HFFc6 (cell line): Measurements from ENCODE around the gene TMEM266. TPM values are rescaled to one million over a fixed set of nuclear protein-coding genes. Genes with fewer than 3 reads are reported as not detected.

Experiments
- DNase-seq: peaks from one replicate; pipeline ENCODE4 v3.0.0-alpha.2; 2018
- H3K27ac Mint-ChIP-seq: 2 replicates; pipeline ENCODE4 v1.8.0; 2020; ENCODE audit warnings: mild to moderate bottlenecking, mixed read lengths
- H3K27me3 Mint-ChIP-seq: 2 replicates; pipeline ENCODE4 v1.8.0; 2021; ENCODE audit warnings: mild to moderate bottlenecking, moderate library complexity, mixed read lengths; ENCODE audit not compliant: insufficient read depth
- H3K36me3 Mint-ChIP-seq: 2 replicates; pipeline ENCODE4 v1.8.0; 2021; ENCODE audit warnings: low read depth, mixed read lengths
- H3K4me1 Mint-ChIP-seq: 2 replicates; pipeline ENCODE4 v1.8.0; 2020; ENCODE audit warnings: low read depth, mixed read lengths
- H3K4me3 Mint-ChIP-seq: 2 replicates; pipeline ENCODE4 v1.8.0; 2020; ENCODE audit warnings: mild to moderate bottlenecking, moderate library complexity, mixed read lengths
- H3K9me3 Mint-ChIP-seq: 2 replicates; pipeline ENCODE4 v1.8.0; 2020; ENCODE audit warnings: mild to moderate bottlenecking, mixed read lengths
- total RNA-seq, 6 experiments: library from RNA; stranded (reverse); fragmentation: NEBNext Ultra II Directional; extraction: Animal tissue kit (Norgen Biotek cat#: 25700); gene quantifications; 2 replicates in 1 of 6; 3 replicates in 5 of 6; pipeline ENCODE4 v1.2.3, GENCODE V29; 2021
- TF ChIP-seq, protein P1 (sequence below): fragments of 200-600 bp; sonication (generic); IDR thresholded peaks from 2 replicates; pipeline ENCODE4 v1.5.0; 2021; ENCODE audit warnings: antibody characterized with exemption, mild to moderate bottlenecking

The TMEM266 gene
- total RNA-seq, 6 experiments from 2014 or later = 0.10 to 0.19 (median 0.17) TPM; not detected in 1

DNA sequence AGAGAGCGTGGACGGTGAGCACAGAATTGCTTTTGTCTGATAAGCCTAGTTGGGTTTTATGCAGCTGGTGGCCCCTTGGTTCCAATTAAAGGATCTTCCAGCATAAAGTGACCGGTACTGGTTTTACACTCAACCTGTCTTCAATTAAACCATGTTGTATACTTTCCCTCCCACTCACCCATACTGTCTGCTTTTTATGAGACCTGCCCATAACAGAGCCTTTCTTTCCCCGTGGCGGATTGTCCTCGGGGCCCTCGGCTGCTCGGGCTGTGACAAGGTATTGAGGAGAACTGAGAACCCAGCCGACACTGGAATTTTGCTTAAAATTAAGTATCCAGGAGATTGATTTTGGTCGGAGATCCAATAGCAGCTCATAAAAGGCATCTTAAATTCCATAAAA is 98.4 kb downstream of the TMEM266 start:
- TF ChIP-seq, protein P1, sequence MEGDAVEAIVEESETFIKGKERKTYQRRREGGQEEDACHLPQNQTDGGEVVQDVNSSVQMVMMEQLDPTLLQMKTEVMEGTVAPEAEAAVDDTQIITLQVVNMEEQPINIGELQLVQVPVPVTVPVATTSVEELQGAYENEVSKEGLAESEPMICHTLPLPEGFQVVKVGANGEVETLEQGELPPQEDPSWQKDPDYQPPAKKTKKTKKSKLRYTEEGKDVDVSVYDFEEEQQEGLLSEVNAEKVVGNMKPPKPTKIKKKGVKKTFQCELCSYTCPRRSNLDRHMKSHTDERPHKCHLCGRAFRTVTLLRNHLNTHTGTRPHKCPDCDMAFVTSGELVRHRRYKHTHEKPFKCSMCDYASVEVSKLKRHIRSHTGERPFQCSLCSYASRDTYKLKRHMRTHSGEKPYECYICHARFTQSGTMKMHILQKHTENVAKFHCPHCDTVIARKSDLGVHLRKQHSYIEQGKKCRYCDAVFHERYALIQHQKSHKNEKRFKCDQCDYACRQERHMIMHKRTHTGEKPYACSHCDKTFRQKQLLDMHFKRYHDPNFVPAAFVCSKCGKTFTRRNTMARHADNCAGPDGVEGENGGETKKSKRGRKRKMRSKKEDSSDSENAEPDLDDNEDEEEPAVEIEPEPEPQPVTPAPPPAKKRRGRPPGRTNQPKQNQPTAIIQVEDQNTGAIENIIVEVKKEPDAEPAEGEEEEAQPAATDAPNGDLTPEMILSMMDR = no peak
- peaks cover 19% of the 10 kb centered on the region for H3K4me1 Mint-ChIP-seq
- no peak for DNase-seq
- H3K9me3 Mint-ChIP-seq = no peaks in the 10 kb centered on the region
- no peak overlapping the region for H3K27ac Mint-ChIP-seq
- no peak overlapping the region for H3K4me3 Mint-ChIP-seq
- no peaks in the 10 kb centered on the region for H3K36me3 Mint-ChIP-seq
- peaks cover 22% of the 10 kb centered on the region for H3K27me3 Mint-ChIP-seq

DNA sequence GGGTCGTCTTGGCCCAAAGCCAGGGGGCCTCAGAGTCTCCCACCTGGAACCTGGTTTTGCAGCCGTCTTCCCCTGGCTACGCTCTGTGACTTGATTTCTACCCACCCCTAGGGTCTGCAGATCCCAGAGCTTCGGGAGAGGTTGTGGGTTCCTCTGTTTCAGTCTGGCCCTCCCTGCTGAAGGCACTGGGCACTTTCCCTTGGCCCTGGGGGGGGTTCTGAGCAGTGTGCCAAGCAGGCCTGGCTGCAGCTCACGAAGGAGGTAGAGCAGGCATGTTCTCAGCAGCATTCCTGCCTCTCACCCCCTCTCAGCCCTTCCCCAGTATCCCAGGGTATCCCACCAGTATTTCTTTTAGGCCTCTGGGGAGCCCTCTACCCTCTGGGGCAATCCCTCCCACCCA is 99.0 kb downstream of the TMEM266 start:
- no peak for DNase-seq
- H3K36me3 Mint-ChIP-seq = no peaks in the 10 kb centered on the region
- H3K27me3 Mint-ChIP-seq = peaks cover 22% of the 10 kb centered on the region
- H3K27ac Mint-ChIP-seq = no peak overlapping the region
- H3K4me1 Mint-ChIP-seq = peaks cover 25% of the 10 kb centered on the region
- H3K9me3 Mint-ChIP-seq = no peaks in the 10 kb centered on the region
- TF ChIP-seq, protein P1 = no peak
- no peak overlapping the region for H3K4me3 Mint-ChIP-seq

DNA sequence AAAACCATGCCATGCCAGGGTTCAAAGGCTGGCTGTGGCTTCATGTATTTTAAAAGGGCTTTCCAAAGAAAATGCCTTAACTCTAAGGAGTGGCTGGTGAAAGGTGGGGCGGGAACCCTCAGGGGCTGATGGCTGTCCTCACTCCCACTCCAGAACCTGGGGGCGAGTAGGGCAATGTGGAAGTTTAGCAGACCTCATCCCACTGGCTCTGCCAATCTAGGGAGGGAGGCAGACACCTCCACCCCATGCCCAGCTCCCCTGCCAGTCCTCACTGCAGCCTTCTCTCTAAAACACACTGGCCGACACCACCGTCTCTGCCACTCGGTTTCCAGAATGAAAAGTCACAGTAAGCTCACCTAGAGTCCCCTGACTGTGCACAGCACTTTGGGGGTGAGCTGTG is 99.5 kb downstream of the TMEM266 start:
- Mint-ChIP-seq H3K27ac (no peak overlapping the region), H3K36me3 (no peaks in the 10 kb centered on the region), H3K9me3 (no peaks in the 10 kb centered on the region), H3K27me3 (peaks cover 18% of the 10 kb centered on the region), H3K4me3 (no peak overlapping the region), H3K4me1 (peaks cover 29% of the 10 kb centered on the region)
- DNase-seq = no peak
- TF ChIP-seq, protein P1 = no peak

- Mint-ChIP-seq H3K36me3 (no peaks in the 10 kb centered on the region), H3K4me3 (no peak overlapping the region), H3K27ac (no peak overlapping the region), H3K27me3 (peaks cover 16% of the 10 kb centered on the region), H3K9me3 (no peaks in the 10 kb centered on the region), H3K4me1 (peaks cover 24% of the 10 kb centered on the region)
- TF ChIP-seq, protein P1 = no peak
- no peak for DNase-seq
Measured at GRCh38 chr15:76160426-76161152, 100.8 kb downstream of the TMEM266 start.

- H3K27ac Mint-ChIP-seq = no peak overlapping the region
- H3K4me1 Mint-ChIP-seq = peaks cover 15% of the 10 kb centered on the region
- peaks cover 16% of the 10 kb centered on the region for H3K27me3 Mint-ChIP-seq
- H3K36me3 Mint-ChIP-seq = no peaks in the 10 kb centered on the region
- no peak overlapping the region for H3K4me3 Mint-ChIP-seq
- DNase-seq = no peak
- no peaks in the 10 kb centered on the region for H3K9me3 Mint-ChIP-seq
- TF ChIP-seq, protein P1 = no peak
Measured at GRCh38 chr15:76161153-76162035, 101.6 kb downstream of the TMEM266 start.
